Endothelial cell of umbilical vein (primary cell): ENCODE results near the gene HMCN1. TPM values are rescaled to one million over a fixed set of nuclear protein-coding genes. Genes with fewer than 3 reads are reported as not detected.

Experiments used
- BruUV-seq: library from RNA; stranded (reverse); fragments of 400-500 nt; replicated peaks from 2 replicates; lab custom pipeline; 2021; lab: Mats Ljungman, UMichigan
- CTCF ChIA-PET: fragments of 300-600, 350-600 bp; sonication (Branson Sonifier 250); formaldehyde crosslinking; loops from one replicate; lab custom pipeline; 2021; ENCODE audit warnings: antibody characterized with exemption, inconsistent platforms; lab: Charles Lee
- POLR2A ChIA-PET: fragments of 300-600, 350-600 bp; sonication (Branson Sonifier 250); formaldehyde crosslinking; loops from one replicate; lab custom pipeline; 2021; ENCODE audit warnings: antibody characterized with exemption, inconsistent platforms; lab: Charles Lee
- DNase-seq: peaks from one replicate; pipeline ENCODE4 v3.0.0-alpha.2; 2011; ENCODE audit warnings: low read depth, low spot score
- FAIRE-seq: peaks from 2 replicates; lab custom pipeline; 2011; peaks lifted over from hg19 to GRCh38; lab: Jason Lieb, UNC
- H2AFZ ChIP-seq: 2 replicates; pipeline ENCODE4 v1.6.0; 2012; ENCODE audit warnings: low read depth, low read length, control low read depth, inconsistent platforms
- H3K27ac ChIP-seq: 2 replicates; pipeline ENCODE4 v1.5.1; 2011; ENCODE audit warnings: low read depth, mild to moderate bottlenecking, control low read depth, low read length, moderate library complexity; ENCODE audit not compliant: insufficient read depth
- H3K27me3 ChIP-seq, 2 experiments: 2 replicates each; pipeline versions ENCODE4 v1.6.0 to v1.6.1; 2011; ENCODE audit warnings: low read length in 2 of 2, mixed read lengths in 1 of 2; ENCODE audit not compliant: control insufficient read depth in 2 of 2, insufficient read depth in 2 of 2
- H3K36me3 ChIP-seq, 2 experiments: 2 replicates in 1 of 2; 3 replicates in 1 of 2; pipeline ENCODE4 v1.5.1; 2011; ENCODE audit warnings: low read length in 2 of 2, mild to moderate bottlenecking in 1 of 2, moderate library complexity in 1 of 2; ENCODE audit not compliant: control insufficient read depth in 2 of 2, insufficient read depth in 2 of 2; ENCODE audit errors: extremely low read depth in 1 of 2
- H3K4me1 ChIP-seq: 3 replicates; pipeline ENCODE4 v1.5.1; 2011; ENCODE audit warnings: mild to moderate bottlenecking, low read length; ENCODE audit not compliant: control insufficient read depth, insufficient read depth; ENCODE audit errors: extremely low read depth
- H3K4me2 ChIP-seq: 2 replicates; pipeline ENCODE4 v1.6.1; 2011; ENCODE audit warnings: low read length, control low read depth, mixed read lengths; ENCODE audit not compliant: insufficient read depth
- H3K4me3 ChIP-seq, 3 experiments: fragments of 200-600 bp in 1 of 3; sonication (generic), shearing (Covaris generic) in 1 of 3; replicated peaks in 1 of 3; 2 replicates each; pipeline ENCODE4 v1.5.1; 2011 to 2016; ENCODE audit warnings: control low read depth in 3 of 3, low read length in 3 of 3, mild to moderate bottlenecking in 2 of 3, inconsistent platforms in 1 of 3, low read depth in 1 of 3, moderate library complexity in 1 of 3; ENCODE audit not compliant: insufficient read depth in 1 of 3
- H3K79me2 ChIP-seq: 2 replicates; pipeline ENCODE4 v1.6.0; 2012; ENCODE audit warnings: low read length, inconsistent platforms; ENCODE audit not compliant: control insufficient read depth, insufficient read depth
- H3K9ac ChIP-seq: replicated peaks from 2 replicates; pipeline ENCODE3; 2011; ENCODE audit warnings: low read length, control low read depth; ENCODE audit not compliant: insufficient read depth; ENCODE audit errors: extremely low read depth
- H3K9me1 ChIP-seq: replicated peaks from 3 replicates; pipeline ENCODE4 v1.6.0; 2011; ENCODE audit warnings: mild to moderate bottlenecking, low read length; ENCODE audit not compliant: control insufficient read depth, insufficient read depth; ENCODE audit errors: extremely low read depth
- H3K9me3 ChIP-seq: replicated peaks from 2 replicates; pipeline ENCODE4 v1.5.1; 2012; ENCODE audit warnings: low read length, inconsistent platforms; ENCODE audit not compliant: control insufficient read depth, insufficient read depth
- H4K20me1 ChIP-seq: replicated peaks from 2 replicates; pipeline ENCODE3; 2011; ENCODE audit warnings: mild to moderate bottlenecking, low read length; ENCODE audit not compliant: control insufficient read depth, insufficient read depth; ENCODE audit errors: extremely low read depth
- EZH2 ChIP-seq: IDR thresholded peaks from 2 replicates; pipeline ENCODE4 v1.6.1; 2012; ENCODE audit warnings: borderline replicate concordance, low read depth, mild to moderate bottlenecking, moderate library complexity, low read length, inconsistent platforms; ENCODE audit not compliant: severe bottlenecking
- FOS ChIP-seq: IDR thresholded peaks from 2 replicates; pipeline ENCODE4 v1.6.1; 2011; ENCODE audit warnings: mild to moderate bottlenecking, low read length, moderate library complexity, borderline replicate concordance; ENCODE audit not compliant: insufficient read depth
- GATA2 ChIP-seq: IDR thresholded peaks from 2 replicates; pipeline ENCODE4 v1.7.0; 2011; ENCODE audit warnings: low read depth, mild to moderate bottlenecking, moderate library complexity, mixed read lengths, low read length; ENCODE audit not compliant: insufficient read length, insufficient read depth
- JUN ChIP-seq: IDR thresholded peaks from 2 replicates; pipeline ENCODE4 v1.6.1; 2011; ENCODE audit warnings: borderline replicate concordance, low read depth; ENCODE audit not compliant: insufficient read length, insufficient read depth
- MYC ChIP-seq: IDR thresholded peaks from one replicate; pipeline ENCODE4 v1.6.1; 2011; ENCODE audit warnings: mild to moderate bottlenecking, low read depth, low read length
- POLR2A ChIP-seq: IDR thresholded peaks from 2 replicates; pipeline ENCODE4 v1.6.1; 2012; ENCODE audit warnings: low read depth, mild to moderate bottlenecking, control low read depth, low read length
- POLR2AphosphoS5 ChIP-seq: IDR thresholded peaks from 2 replicates; pipeline ENCODE4 v1.6.1; 2012; ENCODE audit warnings: low read depth, mild to moderate bottlenecking, control low read depth, low read length, moderate library complexity; ENCODE audit not compliant: insufficient read depth
- dilution Hi-C: fragments of 300-500 bp; cut with MboI; formaldehyde crosslinking; loops from one replicate; pipeline ENCODE4 v1.15.0; 2019; ENCODE audit warnings: low sequenced_read_pairs; ENCODE audit not compliant: extremely low pct_ligation_motif_present
- intact Hi-C: fragments of 100-400 bp; cut with micrococcal nuclease; formaldehyde crosslinking; loops from one replicate; pipeline ENCODE4 v1.10.0; 2022
- polyA plus RNA-seq, 4 experiments: library from polyadenylated mRNA; depleted of rRNA in 3 of 4; stranded (reverse) in 3 of 4; unstranded in 1 of 4; fragments of >200 nt; gene quantifications; 2 replicates each; pipeline versions ENCODE4 v1.2.1 to v1.2.3, GENCODE V29; 2011 to 2012; ENCODE audit warnings: missing spikeins in 1 of 4
- total RNA-seq: library from RNA; stranded (reverse); gene quantifications from 2 replicates; pipeline ENCODE4 v1.2.3, GENCODE V29; 2021
- TF ChIP-seq, protein P1 (sequence below), 2 donors: IDR thresholded peaks; 1 replicate in 1 of 2; 2 replicates in 1 of 2; pipeline ENCODE4 v1.5.1; 2011; ENCODE audit warnings: low read length in 2 of 2, mild to moderate bottlenecking in 2 of 2, moderate library complexity in 2 of 2, control low read depth in 1 of 2, inconsistent platforms in 1 of 2, low read depth in 1 of 2; ENCODE audit not compliant: insufficient read depth in 1 of 2; ENCODE audit errors: extremely low read depth in 1 of 2
- TF ChIP-seq, protein P2 (sequence below): IDR thresholded peaks from 2 replicates; pipeline ENCODE4 v1.6.1; 2011; ENCODE audit not compliant: insufficient read depth, insufficient read length

The HMCN1 gene
- total and polyA plus RNA-seq, 2 donors (not counting 3 experiments of a cell fraction or from before 2014, with no cell fraction given): 10.3 to 16.0 TPM

DNA sequence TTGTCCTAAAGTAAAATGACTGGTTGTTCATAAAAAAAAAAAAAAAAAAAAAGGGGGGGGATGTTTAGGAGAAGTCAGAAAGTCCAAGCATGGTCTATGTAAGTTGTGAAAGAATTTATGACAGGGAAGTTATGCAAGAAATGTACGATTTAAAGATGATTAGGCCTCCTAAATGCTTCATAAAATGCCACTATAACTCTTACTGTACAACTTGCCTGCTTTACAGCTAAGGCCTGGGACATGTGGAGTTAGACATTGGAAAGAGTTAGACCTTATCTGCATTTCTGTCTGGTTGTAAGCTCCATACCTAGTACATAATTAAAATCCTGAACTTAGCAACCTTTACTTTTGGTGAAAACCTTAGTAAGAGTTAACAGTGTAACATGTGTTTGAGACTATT, 490.9 kb downstream of the HMCN1 start:
- ChIA-PET POLR2A (no interaction called here), CTCF (interaction anchor here (1.4 kb wide), 1 partner anchor 504 kb away, joined by 3 read pairs; no protein-coding TSS in a partner anchor)
- TF ChIP-seq, protein P1, sequence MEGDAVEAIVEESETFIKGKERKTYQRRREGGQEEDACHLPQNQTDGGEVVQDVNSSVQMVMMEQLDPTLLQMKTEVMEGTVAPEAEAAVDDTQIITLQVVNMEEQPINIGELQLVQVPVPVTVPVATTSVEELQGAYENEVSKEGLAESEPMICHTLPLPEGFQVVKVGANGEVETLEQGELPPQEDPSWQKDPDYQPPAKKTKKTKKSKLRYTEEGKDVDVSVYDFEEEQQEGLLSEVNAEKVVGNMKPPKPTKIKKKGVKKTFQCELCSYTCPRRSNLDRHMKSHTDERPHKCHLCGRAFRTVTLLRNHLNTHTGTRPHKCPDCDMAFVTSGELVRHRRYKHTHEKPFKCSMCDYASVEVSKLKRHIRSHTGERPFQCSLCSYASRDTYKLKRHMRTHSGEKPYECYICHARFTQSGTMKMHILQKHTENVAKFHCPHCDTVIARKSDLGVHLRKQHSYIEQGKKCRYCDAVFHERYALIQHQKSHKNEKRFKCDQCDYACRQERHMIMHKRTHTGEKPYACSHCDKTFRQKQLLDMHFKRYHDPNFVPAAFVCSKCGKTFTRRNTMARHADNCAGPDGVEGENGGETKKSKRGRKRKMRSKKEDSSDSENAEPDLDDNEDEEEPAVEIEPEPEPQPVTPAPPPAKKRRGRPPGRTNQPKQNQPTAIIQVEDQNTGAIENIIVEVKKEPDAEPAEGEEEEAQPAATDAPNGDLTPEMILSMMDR (IDR thresholded peaks at IDR 0.05; ENCODE audit: extremely low read depth in 1 of 2, insufficient read depth in 1 of 2, low read depth in 1 of 2, low read length in 2 of 2): no peak
- TF ChIP-seq GATA2 (no peak), EZH2 (no peak), POLR2A (no peak), FOS (no peak), JUN (no peak), POLR2AphosphoS5 (no peak), MYC (no peak)
- TF ChIP-seq, protein P2, sequence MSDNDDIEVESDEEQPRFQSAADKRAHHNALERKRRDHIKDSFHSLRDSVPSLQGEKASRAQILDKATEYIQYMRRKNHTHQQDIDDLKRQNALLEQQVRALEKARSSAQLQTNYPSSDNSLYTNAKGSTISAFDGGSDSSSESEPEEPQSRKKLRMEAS: no peak

More for the DNA sequence above, 490.9 kb downstream of the HMCN1 start:
- dilution Hi-C loops (no loop called here), intact Hi-C loops (no loop called here)
- no peaks in the 10 kb centered on the region for H4K20me1 ChIP-seq
- no peak overlapping the region for H2AFZ ChIP-seq
- H3K9me3 ChIP-seq: no peaks in the 10 kb centered on the region
- no peaks in the 10 kb centered on the region for H3K9me1 ChIP-seq
- DNase-seq: no peak
- H3K27me3 ChIP-seq: no peaks in the 10 kb centered on the region
- H3K36me3 ChIP-seq: no peaks in the 10 kb centered on the region
- H3K4me2 ChIP-seq: no peak overlapping the region
- no peak overlapping the region for H3K4me3 ChIP-seq
- no peak overlapping the region for H3K27ac ChIP-seq
- no peak for FAIRE-seq
- no TSS peak for BruUV-seq
- H3K9ac ChIP-seq: no peak overlapping the region
- H3K79me2 ChIP-seq: no peaks in the 10 kb centered on the region
- H3K4me1 ChIP-seq: no peaks in the 10 kb centered on the region
